Ramos (cell line): ENCODE results near the gene PDSS2.

ENCODE experiments used
- in situ Hi-C: fragments of 300-500 bp; cut with MboI; formaldehyde crosslinking; loops from one replicate; pipeline ENCODE4 v1.14.3; 2022; ENCODE audit warnings: low sequenced_read_pairs; ENCODE audit not compliant: unreplicated experiment

The PDSS2 gene, protein sequence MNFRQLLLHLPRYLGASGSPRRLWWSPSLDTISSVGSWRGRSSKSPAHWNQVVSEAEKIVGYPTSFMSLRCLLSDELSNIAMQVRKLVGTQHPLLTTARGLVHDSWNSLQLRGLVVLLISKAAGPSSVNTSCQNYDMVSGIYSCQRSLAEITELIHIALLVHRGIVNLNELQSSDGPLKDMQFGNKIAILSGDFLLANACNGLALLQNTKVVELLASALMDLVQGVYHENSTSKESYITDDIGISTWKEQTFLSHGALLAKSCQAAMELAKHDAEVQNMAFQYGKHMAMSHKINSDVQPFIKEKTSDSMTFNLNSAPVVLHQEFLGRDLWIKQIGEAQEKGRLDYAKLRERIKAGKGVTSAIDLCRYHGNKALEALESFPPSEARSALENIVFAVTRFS

DNA sequence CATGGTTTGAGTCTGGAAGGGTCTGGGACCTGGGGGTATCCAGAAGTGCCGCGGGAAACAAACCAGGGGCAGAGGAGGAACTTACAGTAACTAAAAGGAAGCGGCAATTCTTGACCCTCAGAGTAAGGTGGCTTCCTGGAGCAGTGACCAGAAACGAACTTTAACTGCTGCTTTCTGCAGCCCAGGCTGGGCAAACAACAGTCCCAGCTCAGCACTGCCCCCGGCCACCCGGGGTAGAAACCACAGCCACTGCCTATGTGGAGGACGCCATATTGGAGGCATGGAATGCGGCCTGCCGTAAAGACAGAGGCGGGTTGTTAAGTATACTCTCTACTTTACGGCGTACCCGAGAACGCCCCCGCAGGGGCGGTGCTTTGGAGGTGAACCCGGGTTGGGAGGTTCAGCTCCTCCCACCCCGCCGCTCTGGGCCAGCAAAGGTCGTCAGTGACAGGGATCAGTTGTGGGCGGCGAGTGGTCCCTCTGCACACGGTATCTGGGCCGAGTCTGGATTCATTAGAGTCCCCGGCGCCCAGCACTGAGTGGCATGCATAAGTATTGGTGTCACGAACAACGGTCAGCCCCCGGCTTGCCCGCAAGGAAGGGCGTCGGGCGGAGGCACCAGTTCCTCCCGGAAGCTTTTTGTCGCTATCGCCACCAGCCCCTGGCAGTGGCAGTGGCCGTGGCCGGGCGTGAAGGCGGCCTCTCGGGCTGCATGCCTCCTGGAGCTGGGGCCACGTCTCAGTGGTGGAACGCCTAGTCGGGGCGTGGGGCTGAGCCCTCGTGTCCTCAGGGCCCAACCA, at the start of gene PDSS2:
TSS of gene PDSS2 (minus strand) at position 282 of the 800 bp plus-strand sequence. CDS start at position 3, 279 bp downstream.
- in situ Hi-C loops, result no loop called here

DNA sequence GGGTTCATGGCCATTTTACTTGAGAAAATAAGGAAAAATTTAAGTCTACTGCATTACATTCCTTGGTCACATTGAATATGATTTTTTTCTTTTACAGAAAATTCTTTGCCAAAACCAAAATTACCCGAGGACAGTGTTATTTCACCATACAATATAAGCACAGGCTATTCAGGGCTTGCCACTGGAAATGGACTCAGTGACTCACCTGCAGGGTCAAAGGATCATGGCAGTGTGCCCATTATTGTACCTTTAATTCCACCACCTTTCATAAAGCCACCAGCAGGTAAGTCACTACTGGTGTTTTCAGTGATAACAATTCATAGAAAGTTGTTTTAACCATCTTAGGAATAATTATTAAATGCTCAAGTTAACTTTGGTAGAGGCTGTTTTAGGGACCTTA, 46.8 kb upstream of the PDSS2 start:
- in situ Hi-C loops, result no loop called here

DNA sequence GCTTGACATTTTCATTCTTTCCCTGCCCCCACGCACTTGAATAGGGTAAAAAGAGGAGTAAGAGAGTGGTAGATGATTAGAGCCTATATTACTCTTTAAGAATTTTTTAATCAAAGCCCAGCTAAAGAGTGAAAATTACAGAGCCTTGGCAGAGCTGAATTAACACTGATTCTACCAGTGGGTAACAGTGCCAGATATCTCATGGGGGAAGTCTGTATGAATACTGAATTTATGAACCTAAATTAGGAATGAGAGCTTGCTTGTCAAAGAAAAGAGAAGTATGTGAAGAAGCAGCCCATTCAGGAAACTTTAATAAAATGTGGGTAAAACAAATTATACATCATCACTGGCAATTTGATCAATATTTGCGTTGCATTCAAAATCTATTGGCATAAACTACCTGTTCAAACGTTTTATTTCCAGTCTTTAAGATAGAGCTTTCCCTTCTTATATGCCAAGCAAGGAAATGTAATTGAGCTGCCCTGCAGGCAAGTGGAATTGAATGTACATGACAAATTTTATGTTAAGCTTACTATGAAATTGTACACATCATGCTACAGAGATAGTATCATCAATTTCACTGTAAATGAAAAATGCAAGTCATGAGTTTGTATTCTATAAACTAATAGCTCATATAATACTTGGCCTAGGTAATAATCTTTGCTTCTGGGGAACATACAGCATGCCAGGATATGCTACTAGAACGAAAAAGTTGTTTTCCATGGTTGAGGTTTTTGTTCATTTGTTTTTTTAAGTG, 45.1 kb upstream of the PDSS2 start:
- in situ Hi-C loops, result no loop called here

DNA sequence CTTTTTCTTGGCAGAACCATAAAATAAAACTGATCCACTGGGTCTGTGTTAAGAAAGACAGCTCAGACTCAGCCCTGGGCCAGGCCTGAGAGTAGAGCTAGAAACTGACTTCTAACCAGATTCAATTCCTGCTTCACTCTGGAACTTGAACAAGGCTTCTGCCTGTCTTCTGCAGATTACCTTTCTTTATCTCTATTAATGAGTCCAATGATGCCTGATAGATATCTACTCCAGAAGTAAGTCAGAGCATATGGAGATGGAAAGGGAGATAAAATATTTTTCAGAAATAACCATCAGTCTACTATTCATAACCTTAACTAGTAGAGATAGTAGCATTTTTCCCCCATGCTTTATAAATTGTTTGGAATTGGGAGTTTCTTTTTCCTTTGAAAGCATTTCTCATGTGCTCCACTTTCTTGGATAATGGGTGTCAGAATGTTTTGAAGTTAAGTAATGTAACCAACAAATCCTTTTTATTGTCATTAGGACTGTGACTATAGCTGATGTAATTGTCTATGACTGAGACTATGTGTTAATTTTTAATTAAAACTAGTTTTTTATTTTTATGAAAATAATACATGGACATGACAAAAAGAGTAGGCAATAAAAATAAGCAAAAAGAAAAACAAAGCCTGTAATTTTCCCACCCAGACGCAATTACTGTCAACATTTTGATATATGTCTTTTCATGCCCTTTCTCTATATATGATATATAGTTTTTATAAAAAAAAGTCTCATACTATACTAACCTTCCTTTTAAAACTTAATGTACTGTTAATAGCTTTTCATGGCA, 37.7 kb upstream of the PDSS2 start:
- in situ Hi-C loops, result no loop called here

DNA sequence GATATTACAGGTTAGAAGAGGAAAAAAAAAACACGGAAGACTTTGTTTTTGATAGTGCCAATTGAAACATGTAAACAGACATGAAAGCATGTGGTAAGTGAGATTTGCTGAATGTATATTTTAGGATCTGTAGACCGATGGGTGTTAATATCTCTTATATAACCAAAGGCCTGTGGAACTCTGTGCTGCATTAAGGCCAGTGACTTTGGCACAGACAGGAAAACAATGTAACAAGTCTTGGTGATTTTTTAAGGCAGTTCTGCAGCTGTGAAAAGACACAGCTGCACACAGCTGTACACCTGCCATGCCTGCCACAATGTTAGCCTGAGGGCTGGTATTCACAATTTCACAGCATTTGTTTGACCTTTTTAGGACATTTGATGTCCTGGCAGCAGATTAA, 36.6 kb upstream of the PDSS2 start:
- in situ Hi-C loops, result no loop called here

DNA sequence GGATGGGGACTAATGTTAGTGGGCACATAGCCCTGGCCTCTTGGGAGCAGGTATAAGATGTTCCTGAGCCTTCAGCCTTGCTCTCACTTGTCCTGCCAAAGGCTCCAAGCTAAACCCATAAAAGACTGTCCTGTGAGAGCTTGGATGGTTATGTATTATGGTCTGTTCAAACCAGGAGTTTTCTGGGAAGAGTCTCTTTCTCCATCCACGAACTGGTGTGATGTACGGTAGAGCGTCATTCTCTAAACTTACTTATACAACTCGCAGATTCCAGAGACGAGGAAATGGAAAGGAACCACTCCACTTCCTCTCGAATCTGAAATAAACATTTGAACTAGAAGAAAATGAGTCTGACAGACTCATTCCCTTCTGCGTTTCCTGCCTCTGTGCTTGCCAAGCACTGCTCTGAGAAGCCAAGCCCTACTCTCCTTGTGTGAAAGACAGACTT, 35.9 kb upstream of the PDSS2 start:
- in situ Hi-C loops, result no loop called here

DNA sequence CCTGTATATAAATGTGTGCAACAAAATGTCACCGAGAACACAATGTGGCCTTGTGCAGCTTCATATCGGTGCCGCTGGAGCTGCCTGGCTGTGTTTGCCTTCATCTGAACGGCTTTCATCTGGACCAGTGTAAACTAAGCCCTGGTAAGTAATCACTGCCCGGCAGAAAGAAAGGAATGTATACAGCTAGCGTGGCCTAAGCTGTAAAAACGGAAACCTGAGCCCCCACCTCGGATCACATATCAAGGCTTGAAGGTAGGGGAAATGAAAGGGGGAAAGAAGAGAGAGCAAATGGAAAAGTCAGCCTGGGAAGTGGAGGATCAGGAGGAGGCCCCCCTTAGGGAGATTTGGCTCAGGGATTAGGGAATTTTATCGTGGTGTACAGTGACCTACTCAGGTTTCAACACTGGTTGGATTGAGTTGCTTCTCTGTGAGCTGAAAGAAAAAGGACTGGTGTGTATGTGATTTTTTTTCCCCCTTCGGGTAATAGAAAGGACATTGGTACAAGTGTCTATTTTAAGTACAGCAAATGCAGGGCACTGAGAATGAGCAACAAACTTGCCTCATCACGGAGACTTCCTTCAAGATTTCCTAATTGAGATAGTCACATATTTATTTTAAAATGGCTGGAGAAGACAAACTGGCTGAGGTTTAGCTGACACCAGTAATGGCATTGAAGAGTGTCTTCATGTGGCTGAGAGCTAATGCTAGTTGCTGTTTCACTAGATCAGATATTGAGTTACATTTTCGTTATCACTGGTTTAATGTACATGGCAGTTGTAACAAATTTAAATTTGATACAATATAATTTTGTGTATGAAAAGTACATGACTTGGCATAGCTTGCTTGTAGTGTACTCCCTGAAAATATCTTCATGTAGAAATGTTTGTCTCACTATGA, 34.0 kb upstream of the PDSS2 start:
- in situ Hi-C loops, result no loop called here

DNA sequence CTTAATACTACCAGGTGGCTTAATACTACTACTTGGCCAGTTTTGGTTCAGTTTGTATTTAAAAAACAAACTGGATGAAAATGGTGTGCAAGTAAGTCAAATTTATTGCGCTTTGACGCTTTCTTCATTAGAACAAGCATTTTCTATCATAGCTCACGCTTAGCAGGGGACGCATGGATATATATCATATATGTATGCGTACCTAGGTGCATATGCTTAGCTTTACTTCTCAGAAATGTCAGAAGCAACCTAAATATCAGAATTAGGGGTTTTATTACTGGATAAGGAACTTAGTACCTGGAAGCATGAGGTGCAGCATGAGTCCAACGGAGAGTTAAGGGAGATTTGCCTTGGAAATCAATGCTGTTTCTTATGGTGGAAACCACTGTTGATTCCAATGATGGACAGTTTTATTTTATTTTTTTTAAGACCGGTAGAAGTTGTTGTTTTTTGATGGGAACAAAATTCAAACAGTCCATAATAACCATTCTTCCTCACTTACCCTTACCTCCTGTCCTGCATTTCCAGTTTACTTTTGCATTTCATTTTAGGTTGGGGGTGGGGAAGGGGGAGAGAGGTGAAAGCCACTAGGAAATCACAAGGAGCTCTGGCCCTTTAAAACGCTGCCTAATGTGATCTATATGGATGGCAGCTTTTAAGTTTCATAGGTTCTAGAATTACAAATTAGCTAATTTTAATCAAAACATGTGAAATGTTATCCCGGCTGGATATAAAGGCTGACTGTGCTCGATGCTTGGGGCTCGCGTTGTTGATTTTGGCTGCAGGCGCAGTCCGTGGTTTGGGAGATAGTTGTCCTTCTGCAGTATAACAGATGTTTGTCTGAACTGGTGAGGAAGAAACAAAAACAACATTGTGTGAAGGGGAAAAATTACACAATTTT, 32.6 kb upstream of the PDSS2 start:
- in situ Hi-C loops, result no loop called here

DNA sequence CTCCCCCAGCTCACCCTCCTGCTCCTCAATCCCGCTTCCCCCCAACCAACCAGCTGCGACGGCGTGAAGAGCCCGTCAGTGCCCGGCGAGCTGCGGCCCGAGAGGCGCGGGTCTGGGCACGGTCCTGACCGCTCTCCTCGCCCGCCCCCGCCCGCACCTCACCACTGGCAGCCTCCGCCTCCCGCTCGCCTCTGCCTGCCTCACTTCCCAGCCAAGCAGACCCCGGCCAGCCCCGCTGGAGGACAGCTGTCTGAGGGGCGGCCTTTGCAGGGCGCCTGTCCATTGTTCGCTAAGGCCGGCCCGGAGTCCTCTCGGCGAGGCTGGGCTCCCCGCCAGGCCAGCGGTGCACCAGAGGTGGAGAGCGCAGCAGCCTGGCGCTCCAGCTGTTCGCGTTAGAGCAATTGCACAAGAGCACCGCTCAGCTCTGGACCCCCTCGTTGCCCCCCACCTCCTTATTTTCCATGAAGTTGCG, 31.8 kb upstream of the PDSS2 start:
- in situ Hi-C loops, result no loop called here

DNA sequence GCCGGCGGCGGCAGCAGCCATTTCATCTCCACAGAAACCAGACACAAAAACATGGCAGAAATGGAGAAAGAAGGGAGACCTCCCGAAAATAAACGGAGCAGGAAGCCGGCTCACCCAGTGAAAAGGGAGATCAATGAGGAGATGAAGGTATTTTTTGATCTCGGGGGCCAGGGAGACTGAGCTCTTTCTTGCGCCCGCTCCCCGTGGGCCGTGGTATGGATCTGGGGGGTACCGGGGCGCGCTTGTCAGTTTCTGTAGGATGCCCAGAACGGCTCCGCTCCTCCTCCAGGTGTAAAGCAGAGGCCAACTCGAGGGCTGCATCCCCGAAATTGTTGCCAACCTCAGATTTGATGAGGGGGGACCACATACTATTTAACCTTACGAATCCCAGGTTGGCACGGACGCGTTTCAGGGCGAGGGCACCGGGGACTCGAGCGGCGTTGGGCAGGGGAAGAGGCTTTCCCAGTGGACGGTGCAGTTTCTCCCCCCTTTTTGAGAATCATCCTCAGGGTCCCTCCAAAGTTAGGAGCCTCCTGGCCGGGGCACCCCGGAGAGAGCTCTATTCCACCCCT, 31.3 kb upstream of the PDSS2 start:
- in situ Hi-C loops, result no loop called here

DNA sequence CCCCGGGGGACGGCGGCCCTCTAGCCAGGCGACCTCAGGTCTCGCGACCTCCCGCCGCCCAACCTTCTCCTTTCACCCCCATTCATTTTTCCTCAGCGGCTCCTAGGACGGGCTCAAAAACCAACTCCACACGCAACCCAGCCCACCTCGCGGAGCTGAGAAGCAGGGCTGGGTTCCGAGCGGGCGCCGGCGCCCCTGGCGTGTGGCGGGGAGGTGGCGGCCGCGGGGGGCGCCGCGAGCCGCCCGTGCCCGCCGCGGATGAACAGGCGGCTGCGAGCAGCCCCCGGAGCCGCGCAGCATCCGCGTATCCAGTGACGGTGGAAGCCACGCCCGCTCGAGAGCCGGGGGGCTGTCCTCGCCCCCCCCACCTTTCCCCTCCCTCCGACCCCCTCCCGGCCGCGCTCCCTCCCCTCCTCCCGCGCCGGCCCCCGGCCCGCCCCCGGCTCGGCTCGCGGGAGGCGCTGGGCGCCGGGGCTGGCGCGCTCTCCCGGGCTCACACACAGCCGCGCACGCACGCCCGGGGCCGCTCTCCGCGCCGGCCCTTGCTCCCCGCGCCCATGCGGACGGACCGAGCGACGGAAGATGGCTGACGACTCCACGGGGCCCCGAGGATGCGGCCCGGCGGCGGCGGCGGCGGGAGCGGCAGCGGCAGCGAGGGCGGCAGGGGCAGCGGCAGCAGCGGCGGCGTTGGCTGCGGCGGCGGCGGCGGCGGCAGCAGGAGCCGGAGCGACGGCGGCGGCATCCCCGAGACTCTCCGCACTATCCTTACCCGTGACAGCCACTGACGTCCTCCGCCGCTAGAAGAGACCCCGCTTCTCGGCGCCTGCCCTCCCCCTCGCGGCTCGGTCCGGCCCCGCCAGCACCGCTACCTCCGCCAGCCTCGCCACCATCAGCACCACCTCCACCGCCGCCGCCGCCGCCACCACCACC, 30.5 kb upstream of the PDSS2 start, which contains the start of gene SOBP:
TSS of gene SOBP (plus strand) at position 482 of the 930 bp plus-strand sequence. CDS start 500 bp downstream, outside the sequence.
- in situ Hi-C loops, result loop anchor here (10.0 kb wide), 1 partner anchor 165 kb away; no protein-coding TSS in a partner anchor

DNA sequence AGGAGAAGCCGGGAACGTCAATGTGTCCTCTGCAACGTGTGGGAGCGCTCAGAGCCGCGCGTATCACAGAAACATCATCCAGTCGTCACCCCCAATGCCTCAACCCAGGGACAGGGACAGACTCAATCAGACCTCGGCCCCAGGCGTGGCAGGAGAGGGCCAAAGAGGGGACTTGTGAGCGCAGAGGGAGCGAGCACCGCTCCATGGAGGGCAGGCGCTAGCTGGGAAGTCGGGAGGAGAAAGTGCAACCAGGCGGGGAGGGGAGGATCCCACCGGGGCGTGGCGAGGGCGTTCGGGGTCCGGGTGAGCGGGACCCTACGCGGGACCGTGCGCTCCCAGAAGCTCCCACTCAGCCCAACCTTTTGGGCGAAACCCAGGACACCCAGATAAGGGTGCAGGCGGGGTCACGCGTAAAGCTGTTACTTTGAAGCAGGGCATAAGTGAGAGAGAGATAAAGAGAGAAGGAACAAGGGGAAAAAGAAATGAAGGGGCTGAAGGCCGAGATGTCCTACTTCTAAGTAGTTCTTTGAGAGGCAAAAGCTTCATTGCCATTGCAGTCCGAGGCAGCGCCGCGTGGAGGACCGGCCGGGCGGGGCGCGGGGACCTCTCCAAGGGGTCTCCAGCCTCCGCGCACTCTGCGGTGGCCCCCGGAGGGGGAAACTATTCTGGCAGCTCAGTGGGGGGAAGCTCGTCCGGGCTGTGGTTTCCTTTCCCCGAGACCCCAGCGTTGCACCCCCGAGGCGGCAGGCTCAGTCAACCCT, 29.7 kb upstream of the PDSS2 start:
- in situ Hi-C loops, result loop anchor here (10.0 kb wide), 1 partner anchor 166 kb away; no protein-coding TSS in a partner anchor

DNA sequence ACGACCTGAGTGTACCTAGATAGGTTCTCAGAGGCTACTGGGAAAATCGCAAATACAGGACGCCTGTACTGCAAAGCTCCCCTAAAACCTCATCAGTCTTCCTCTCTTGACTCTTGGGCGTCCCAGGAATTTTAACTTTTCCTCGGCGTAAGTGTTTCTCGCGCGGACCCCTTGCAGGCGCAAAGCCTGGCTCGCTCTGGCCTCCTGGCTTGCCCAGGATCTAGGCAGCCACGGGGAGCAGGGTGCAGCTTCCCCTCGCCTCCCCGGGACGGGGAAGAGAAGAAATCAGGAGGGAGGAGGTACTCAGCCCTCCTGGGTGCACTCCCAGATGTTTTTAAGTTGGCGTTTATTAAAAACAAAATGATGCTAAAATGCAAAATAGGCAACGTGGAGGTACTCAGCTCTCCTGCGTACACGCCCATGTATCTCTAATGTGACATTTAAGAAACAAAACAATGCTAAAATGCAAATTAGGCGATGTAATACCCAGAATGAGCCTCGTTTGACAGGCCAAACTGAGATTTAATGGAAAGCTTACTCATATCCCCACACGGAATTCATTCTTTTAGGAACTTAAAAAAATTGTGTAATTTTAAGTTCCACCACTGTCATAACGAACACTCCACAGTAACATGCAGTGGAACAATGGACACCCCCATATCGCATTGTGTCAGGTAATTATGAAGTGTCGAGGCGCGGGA, 29.0 kb upstream of the PDSS2 start:
- in situ Hi-C loops, result loop anchor here (10.0 kb wide), 1 partner anchor 166 kb away; no protein-coding TSS in a partner anchor

DNA sequence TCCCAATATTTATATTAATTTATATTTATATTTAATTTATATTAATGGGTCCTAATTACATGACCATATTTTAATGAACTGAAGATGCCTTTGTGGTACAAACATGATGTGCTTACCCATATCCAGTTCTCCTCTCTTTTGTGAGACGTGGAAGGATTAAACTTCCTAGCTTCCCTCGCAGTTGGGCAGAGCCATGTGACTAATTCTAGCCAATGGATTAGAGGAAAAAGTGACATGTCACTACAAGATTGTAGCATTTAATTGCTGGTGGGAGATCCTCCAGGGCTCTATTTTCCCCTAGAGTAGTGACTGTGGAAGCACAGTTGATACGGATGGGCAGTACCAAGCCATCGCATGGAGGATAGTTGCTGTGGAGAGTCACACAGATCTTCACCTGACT, 25.8 kb upstream of the PDSS2 start:
- in situ Hi-C loops, result loop anchor here (10.0 kb wide), 1 partner anchor 170 kb away; no protein-coding TSS in a partner anchor
